Measurements from ENCODE around the gene CXXC5. TPM values are rescaled to one million over a fixed set of nuclear protein-coding genes. Genes with fewer than 3 reads are reported as not detected.
"Not testable (repeated sequence)": the region's sequence is repeated elsewhere in the genome, so short reads cannot be mapped to it uniquely, and the experiment has no call there.

CXXC5 gene
- polyA plus RNA-seq, 4 donors, result 219 to 241 (median 229) TPM

DNA sequence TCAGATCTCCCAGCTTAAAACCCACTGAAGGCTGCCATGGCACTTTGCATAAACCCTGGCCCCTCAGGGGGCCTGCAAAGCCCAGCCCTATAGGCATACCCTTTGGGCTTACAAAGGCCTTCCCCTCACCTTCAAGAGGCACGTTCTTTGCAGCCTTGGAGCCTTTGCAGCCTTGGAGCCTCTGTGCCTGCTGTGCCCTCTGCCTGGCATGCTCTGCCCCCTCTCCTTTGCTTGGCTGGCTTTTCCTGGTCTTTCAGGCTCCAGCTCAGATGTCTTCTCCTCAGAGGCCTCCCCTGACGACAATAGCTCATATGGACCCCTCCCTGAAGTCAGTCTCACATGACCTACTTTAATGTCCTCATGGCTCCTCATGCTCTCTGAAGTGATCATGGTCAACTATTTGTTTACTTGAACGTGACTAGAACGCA, 60.3 kb downstream of the CXXC5 start:
- DNase-seq (ENCODE audit: low read depth in 4 of 4, low spot score in 3 of 4), result no peak

DNA sequence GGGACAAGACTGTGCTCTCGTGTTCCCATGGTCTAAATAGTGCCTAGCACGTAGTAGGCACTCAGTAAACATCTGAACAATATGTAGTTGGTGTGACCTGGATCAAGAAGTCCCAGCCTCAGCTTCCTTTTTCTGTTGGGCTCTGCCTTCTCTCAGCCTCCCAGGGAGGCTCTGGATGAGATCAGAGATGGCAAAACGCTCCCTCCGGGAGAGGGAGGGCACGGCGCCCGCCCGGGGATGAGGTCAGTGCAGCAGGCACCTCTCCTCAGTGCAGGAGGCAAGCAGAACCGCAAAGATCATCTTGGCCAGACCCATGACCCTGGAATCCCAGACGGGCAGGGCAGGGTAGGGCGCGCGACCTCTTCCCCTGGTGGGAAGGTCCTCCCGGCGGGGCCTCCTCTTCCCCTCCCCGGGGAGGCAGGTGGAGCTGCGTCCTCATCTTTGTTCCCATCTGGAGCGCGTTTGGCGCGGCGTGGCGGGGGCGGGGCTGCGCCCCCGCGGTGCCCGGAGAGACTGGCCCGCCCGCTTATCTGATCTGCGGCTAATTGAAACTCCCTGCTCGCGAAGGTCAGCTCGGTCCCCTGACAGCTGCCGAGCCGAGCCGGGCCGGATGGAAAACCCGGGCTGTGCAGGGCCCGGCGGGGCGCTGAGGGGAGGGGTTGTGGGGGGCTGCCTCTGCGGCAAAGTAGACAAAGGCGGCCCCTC, 60.9 kb downstream of the CXXC5 start:
- peak in 1 of 4 donors; percentile 66 for DNase-seq (ENCODE audit: low read depth in 4 of 4, low spot score in 3 of 4)

DNA sequence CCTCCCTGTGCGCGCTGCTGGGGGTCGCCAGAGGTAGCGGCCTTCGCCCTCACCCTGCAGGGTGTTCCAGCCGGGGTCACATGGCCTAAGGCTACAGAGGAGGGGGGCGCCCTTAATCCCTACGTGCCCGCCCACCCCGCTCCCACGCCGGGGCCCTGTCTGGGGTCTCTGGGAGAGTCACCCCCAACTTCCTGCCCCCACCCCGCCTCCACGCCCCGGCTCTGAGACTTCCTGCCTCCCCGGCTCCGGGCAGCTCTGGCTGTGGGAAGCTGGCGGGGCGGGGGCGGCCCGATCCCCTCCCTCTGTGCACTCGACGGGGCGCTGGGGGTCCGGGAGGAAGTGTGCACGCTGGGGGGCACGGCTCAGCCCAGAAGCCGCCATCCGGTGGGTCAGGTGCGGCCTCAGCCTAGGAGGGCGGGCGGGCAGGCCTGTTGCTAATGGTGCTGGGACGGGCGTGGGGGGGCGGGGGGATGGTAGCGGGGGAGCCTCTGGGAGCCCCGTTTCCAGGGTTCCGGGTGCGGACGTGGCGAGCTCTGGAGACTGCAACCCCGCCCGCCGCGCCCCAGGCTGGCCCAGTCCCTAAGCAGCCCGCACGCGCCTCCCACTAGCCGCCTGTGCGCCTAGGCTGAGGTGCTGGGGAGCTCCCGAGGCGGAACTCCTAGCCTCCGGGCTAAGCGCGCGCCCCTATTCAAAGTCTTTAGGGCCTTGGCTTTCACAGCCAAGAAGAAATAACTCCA, 61.6 kb downstream of the CXXC5 start:
- DNase-seq (ENCODE audit: low read depth in 4 of 4, low spot score in 3 of 4), result no peak

DNA sequence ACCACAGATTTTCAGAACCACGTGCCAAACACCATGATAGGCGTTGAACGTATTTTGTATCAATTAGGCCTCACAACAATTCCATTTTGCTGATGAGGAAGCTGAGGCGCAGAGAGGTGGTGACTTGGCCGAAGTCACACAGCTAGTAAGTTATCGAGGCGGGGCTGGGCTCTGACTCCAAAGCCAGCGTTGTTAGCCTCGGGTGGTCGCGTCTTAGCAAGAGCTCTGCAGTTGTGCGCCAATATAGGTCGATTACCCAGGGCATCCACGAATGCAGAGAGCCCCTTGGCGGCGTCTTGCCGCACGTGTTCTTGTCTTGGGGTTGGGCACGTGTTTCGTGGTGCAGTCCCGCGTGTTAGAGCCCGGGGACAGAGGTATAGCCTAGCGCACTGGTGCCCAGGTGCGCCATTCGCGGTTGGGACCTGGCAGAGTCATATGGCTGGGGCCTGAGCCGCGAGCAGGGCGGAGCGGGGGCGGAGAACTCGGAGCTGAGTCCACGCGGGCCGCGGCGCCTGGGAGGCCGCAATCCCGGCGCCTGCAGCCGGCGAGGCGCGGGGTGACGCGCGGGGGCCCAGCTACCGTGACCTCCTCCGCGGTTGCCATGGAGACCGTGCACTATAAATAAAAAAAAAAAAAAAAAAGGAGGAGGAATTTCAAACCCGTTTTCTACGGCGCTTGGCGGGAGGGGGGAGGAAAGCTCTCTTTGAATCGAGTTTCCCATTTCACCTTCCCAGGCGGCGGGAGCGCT, 62.3 kb downstream of the CXXC5 start:
- peak in 2 of 4 donors; percentile 83 to 84 for DNase-seq (ENCODE audit: low read depth in 4 of 4, low spot score in 3 of 4)

DNA sequence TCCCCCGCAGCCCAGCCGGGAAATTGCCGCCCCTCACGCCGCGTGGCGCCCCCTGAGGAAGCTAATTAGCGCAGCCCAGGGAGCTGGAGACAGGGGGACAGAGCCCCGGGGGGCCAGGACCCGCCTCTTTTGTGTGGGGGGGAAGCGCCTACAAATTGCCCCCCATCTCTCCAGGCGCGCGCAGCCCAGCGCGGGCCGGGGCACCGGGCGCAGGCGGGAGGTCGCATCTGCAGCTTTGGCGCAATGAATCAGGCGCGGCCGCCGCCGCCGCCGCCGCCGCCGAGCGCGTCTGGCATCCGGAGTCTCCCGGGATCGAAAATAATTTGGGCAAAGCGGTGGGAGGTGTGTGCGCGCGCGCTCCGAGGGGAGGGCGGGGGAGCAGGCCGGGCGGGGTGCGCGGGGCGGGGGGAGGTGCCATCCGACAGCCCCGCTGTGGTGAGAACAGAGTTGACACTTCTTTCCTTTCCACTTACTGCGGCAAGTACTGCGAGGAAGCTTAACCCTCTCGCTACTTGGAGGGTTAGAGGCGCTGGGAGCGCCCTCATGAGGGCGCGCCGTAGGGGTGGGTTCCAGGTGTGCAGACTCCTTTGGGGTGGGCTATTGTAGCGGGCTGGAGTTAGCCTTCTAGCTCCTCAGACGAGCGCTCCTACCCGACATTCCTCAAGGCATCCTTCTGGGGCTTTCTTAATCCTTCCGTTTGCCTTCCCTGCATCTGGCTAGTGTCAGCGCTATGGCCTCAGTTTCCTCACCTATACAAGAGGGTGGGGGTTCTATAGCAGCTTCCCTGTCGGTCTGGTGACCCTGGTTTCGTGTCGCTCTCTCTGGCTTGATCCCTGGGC, 63.1 kb downstream of the CXXC5 start:
- DNase-seq (ENCODE audit: low read depth in 4 of 4, low spot score in 3 of 4), result no peak

DNA sequence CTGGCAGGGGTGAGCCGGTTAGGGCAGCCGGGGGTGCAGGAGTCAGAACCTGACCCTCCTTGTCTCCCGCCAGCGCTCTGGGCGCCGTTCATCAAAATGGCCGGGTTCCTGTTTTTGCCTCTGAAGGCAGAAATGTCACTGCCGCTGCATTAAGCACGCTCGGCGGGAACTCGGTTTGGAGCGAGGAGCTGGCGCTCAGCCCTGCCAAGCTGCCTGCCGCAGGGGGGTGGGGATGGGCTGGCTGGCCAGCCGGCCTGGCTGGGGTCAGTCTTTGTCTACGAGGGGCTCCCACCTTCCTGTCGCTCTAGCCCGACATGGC, 63.7 kb downstream of the CXXC5 start:
- DNase-seq (ENCODE audit: low read depth in 4 of 4, low spot score in 3 of 4), result no peak

DNA sequence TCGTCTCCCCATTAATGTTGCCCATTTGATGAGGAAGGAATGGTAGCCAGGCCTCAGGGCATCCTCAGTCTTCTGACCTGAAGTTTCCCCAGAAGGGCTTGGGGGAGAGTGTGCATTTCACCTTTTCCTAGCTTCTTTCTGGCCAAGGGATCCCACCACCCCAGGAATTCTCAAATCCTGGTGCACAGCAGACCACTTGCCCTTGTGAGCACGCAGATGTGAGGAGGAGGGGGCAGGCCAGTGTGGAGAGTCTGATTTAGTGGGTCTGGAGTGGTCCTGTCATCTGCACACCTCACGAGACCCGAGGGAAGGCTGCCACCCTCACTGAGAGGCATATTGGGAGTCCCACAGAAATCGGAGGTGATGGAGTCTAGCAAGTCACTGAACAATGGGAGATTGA, 64.3 kb downstream of the CXXC5 start:
- no peak for DNase-seq (ENCODE audit: low read depth in 4 of 4, low spot score in 3 of 4)

DNA sequence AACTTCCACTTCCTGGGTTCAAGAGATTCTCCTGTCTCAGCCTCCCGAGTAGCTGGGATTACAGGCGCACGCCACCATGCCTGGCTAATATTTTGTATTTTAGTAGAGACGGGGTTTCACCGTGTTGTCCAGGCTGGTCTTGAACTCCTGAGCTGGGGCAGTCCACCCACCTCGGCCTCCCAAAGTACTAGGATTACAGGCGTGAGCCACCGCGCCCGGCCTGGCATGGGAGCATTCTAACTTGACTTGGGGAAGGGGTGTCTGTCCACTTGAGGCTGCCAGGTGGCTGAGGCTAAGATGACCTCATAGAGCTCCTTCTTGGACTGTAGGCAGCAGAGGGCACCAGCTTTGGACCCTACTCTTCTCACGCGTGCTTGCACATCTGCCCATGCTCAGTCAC, 65.7 kb downstream of the CXXC5 start:
- DNase-seq (ENCODE audit: low read depth in 4 of 4, low spot score in 3 of 4), result not testable (repeated sequence)

DNA sequence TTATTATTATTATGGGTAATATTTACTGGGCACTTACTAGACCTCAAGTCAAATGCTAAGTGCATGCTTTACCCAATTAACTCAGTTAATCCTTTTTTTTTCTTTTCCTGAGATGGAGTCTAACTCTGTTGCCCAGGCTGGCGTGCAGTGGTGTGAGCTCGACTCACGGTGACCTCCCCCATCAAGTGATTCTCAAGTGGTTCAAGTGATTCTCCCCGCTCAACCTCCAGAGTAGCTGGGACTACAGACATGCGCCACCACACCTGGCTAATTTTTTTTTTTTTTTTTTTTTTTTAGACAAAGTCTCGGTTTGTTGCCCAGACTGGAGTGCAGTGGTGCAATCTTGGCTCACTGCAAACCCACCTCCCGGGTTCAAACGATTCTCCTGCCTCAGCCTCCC, 69.1 kb downstream of the CXXC5 start:
- DNase-seq (ENCODE audit: low read depth in 4 of 4, low spot score in 3 of 4), result no peak

DNA sequence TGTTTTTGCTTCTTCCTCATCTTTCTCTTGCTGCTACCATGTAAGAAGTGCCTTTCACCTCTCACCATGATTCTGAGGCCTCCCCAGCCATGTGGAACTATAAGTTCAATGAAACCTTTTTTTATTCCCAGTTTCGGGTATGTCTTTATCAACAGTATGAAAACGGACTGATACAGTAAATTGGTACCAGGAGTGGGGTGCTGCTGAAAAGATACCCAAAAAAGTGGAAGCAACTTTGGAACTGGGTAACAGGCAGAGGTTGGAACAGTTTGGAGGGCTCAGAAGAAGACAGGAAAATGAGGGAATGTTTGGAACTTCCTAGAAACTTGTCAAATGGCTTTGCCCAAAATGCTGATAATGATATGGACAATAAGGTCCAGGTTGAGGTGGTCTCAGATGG, 70.3 kb downstream of the CXXC5 start:
- not testable (repeated sequence) for DNase-seq (ENCODE audit: low read depth in 4 of 4, low spot score in 3 of 4)

DNA sequence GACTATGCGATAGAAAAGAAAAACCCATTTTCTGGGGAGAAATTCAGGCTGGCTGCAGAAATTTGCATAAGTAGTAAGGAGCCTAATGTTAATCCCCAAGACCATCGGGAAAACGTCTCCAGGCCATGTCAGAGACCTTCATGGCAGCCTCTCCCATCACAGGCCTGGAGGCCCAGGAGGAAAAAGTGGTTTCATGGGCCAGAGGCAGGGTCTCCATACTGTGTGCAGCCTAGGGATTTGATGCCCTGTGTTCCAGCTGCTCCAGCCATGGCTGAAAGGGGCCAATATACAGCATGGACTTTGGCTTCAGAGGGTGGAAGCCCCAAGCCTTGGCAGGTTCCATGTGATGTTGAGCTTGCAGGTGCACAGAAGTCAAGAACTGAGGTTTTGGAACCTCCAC, 71.8 kb downstream of the CXXC5 start:
- not testable (repeated sequence) for DNase-seq (ENCODE audit: low read depth in 4 of 4, low spot score in 3 of 4)

DNA sequence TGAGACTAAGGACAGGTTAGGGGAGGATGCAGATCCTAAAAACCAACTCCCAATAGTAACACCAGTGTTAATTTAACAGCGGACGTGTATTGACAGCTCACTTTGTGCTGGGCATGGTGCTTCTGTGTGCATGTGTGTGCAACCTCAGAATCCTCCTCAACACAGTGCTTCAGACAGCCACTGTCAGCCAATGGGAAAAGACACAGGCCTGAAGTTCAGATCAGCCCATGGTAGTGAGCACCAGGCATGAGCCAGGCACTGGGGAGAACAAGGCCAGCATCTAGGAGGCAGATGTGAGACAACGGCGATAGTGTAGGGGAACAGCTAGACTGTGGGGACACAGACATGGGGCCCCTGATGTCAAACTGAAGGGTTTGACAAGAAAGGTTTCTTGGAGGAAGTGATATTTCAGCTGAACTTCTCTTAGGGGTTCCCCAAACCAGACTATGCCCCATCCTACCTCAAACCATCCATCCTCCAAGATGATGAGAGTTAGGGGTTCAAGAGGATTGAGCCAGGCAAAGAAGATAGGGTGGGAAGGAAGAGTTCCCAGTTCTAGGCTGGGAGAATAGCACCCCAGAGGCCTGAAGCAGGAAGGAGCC, 75.9 kb downstream of the CXXC5 start:
- DNase-seq (ENCODE audit: low read depth in 4 of 4, low spot score in 3 of 4), result no peak

DNA sequence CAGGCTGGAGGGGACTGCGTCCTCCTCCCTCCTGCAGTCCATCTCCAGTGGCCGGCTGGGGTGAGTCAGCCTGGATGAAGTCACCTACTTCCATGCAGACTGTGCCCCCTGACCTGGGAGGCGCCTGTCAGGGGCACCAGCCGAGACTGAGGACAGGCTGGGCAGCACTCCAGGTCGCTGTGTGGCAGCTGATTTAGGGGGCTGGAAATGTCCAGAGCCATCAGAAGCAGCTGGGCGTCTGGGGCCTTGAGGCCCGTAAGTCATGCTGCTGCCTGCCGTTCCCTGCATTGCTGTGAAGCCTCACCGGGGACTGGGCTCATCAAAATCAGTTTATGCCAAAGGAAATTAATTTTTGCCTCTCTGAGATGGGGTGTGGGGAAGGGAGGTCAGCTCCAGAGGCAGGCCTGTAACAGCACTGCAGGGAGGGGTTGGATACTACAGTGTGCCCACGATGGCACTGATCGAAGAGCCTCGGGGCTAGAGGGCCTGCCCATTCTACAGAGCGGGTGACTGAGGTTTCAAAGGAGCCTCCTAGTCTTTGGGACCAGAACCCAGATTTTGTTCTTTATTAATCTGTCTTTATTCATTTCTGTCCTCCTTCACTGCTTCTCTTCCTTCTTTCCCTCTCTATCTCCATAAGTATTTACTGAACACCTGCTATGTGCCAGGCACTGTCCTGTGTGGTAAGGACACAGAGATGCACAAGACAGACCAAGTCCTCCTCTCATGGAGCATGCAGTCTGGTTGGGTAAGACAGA, 77.1 kb downstream of the CXXC5 start:
- DNase-seq (ENCODE audit: low read depth in 4 of 4, low spot score in 3 of 4), result no peak

DNA sequence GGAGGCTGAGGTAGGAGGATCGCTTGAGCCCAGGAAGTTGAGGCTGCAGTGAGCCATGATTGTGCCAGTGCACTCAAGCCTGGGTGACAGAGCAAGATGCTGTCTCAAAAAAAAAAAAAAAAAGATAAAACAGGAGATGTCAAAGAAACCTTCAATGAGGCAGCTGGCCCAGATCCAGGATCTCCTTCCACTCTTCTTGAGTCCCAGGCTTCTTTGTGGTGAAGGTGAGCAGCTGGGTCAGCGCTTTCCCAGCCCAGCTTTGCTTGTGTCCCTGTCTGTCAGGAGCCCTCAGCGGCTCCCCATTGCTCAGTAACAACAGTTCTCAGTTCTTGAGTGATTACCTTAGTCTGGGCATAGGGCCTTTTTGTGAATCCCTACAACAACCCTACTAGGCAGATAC, 78.1 kb downstream of the CXXC5 start:
- no peak for DNase-seq (ENCODE audit: low read depth in 4 of 4, low spot score in 3 of 4)

DNA sequence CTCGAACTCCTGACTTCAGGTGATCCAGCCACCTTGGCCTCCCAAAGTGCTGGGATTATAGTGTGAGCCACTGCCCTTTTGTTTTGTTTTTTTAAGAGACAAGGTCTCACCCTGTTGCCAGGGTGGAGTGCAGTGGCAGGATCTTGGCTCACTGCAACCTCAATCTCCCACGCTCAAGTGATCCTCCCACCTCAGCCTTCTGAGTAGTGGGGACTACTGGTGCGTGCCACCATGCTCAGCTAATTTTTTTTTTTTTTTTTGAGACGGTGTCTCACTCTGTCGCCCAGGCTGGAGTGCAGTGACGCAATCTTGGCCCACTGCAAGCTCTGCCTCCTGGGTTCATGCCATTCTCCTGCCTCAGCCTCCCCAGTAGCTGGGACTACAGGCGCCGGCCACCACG, 79.5 kb downstream of the CXXC5 start:
- not testable (repeated sequence) for DNase-seq (ENCODE audit: low read depth in 4 of 4, low spot score in 3 of 4)

DNA sequence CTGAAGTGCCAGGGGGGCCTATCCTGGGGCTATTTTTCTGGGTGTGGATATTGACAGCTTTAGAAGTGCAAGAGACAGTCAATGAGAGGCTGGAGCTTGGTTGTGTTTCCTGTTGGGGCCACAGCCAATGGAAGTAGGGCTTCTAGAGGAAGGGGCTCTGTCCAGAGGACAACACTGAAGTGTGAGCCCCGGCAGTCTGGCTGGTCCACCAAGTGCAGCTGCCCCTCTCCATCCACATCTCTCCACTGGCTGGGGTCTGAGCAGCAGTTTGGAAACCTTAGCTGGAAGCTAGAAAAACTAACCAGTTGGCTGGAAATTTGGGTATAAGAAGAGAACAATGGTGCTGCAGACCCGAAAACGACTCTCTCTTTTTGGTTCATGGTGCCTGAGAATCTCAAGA, 83.1 kb downstream of the CXXC5 start:
- no peak for DNase-seq (ENCODE audit: low read depth in 4 of 4, low spot score in 3 of 4)

DNA sequence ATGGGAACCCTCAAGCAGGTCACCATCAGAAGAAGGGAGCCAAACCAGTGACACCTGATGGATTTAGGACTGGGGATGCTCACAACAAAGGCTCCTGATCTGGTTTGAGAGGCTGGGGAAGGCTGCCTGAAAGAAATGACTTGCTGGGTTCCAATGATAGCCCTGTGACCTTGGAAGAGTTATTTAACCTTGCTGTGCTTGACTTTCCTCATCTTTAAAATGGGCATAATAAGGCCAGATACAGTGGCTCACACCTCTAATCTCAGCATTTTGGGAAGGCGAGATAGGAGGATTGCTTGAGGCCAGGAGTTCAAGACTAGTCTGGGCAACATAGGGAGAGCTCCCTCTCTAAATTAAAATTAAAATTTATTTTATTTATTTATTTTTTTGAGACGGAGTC, 83.9 kb downstream of the CXXC5 start:
- DNase-seq (ENCODE audit: low read depth in 4 of 4, low spot score in 3 of 4), result no peak

DNA sequence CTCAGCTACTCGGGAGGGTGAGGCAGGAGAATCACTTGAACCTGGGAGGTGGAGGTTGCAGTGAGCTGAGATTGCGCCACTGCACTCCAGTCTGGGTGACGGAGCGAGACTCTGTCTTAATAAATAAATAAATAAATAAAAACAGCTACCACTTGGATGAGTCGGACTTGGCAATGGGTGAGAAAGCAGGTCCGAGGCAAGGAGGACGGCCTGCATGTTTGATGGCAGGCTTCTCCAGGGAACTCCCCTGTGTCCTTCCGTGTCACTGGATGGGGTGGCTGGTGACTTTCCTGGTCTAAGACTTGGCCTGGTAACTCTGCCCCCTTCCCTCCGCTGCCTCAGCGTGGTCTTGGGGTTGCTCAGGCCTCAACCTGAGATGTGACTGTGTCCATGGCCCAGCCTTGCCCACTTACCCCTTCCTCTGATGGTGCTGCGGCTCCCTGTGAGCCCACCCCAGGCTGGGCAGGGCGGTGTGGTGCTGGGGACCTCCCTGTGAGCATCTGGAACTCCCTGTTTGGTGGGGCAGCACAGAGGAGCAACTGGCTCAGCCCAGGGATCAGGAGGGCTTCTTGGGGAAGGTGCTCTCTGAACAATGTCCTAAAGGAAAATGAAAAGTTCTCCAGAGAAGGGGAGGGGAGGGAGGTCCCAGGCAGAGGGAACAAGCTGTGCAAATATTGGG, 85.0 kb downstream of the CXXC5 start:
- DNase-seq (ENCODE audit: low read depth in 4 of 4, low spot score in 3 of 4), result no peak
